MM.1S (cell line): ENCODE measurements around the gene OTUD1.

Source experiments
- DNase-seq: peaks from one replicate; pipeline ENCODE4 v3.0.0-alpha.2; 2015
- H2AFZ ChIP-seq: fragments of 300-600 bp; sonication (generic); 2 replicates; pipeline ENCODE4 v1.6.0; 2016; ENCODE audit warnings: antibody characterized with exemption, low read length
- H3F3A ChIP-seq: fragments of 300-600 bp; sonication (generic); 2 replicates; pipeline ENCODE4 v1.6.1; 2016; ENCODE audit warnings: mild to moderate bottlenecking, antibody characterized with exemption, low read length, moderate library complexity, mixed read lengths; ENCODE audit not compliant: insufficient read depth
- H3K27ac ChIP-seq: fragments of 300-600 bp; sonication (generic); 2 replicates; pipeline ENCODE4 v1.5.1; 2016; ENCODE audit warnings: mild to moderate bottlenecking, low read length
- H3K27me3 ChIP-seq: fragments of 300-600 bp; sonication (generic); replicated peaks from 2 replicates; pipeline ENCODE4 v1.6.0; 2016; ENCODE audit warnings: low read length; ENCODE audit not compliant: insufficient read depth
- H3K36me3 ChIP-seq: fragments of 300-600 bp; sonication (generic); replicated peaks from 2 replicates; pipeline ENCODE4 v1.6.1; 2016; ENCODE audit warnings: mild to moderate bottlenecking, low read length, mixed read lengths; ENCODE audit not compliant: insufficient read depth
- H3K4me1 ChIP-seq: fragments of 300-600 bp; sonication (generic); 2 replicates; pipeline ENCODE4 v1.6.1; 2016; ENCODE audit warnings: low read length, mixed read lengths
- H3K4me2 ChIP-seq: fragments of 300-600 bp; sonication (generic); 2 replicates; pipeline ENCODE4 v1.6.0; 2016; ENCODE audit warnings: low read depth, low read length
- H3K4me3 ChIP-seq: fragments of 300-600 bp; sonication (generic); 2 replicates; pipeline ENCODE4 v1.5.1; 2016; ENCODE audit warnings: low read length, mixed read lengths
- H3K79me2 ChIP-seq: fragments of 300-600 bp; sonication (generic); 2 replicates; pipeline ENCODE4 v1.6.1; 2016; ENCODE audit warnings: mixed run types, low read length, mixed read lengths
- H3K9ac ChIP-seq: fragments of 300-600 bp; sonication (generic); 2 replicates; pipeline ENCODE4 v1.6.1; 2016; ENCODE audit warnings: low read length, mixed read lengths
- H3K9me2 ChIP-seq: fragments of 300-600 bp; sonication (generic); replicated peaks from 2 replicates; pipeline ENCODE4 v1.6.1; 2016; ENCODE audit warnings: mild to moderate bottlenecking, low read length, mixed read lengths; ENCODE audit not compliant: insufficient read depth
- H3K9me3 ChIP-seq: fragments of 300-600 bp; sonication (generic); replicated peaks from 2 replicates; pipeline ENCODE4 v1.6.1; 2016; ENCODE audit warnings: mild to moderate bottlenecking, low read length, mixed read lengths; ENCODE audit not compliant: insufficient read depth
- H4K20me1 ChIP-seq: fragments of 300-600 bp; sonication (generic); 2 replicates; pipeline ENCODE4 v1.6.1; 2016; ENCODE audit warnings: mild to moderate bottlenecking, low read length, moderate library complexity, mixed read lengths; ENCODE audit not compliant: insufficient read depth
- CTCF ChIP-seq: fragments of 300-600 bp; sonication (generic); IDR thresholded peaks from 2 replicates; pipeline ENCODE4 v1.5.1; 2016; ENCODE audit warnings: antibody characterized with exemption, low read length, mixed read lengths
- EZH2 ChIP-seq: fragments of 300-600 bp; sonication (generic); optimal IDR thresholded peaks from 2 replicates; pipeline ENCODE3; 2017; ENCODE audit warnings: low read depth, mild to moderate bottlenecking, antibody characterized with exemption, low read length, mixed read lengths
- EZH2phosphoT487 ChIP-seq: fragments of 300-600 bp; sonication (generic); IDR thresholded peaks from 2 replicates; pipeline ENCODE4 v1.6.1; 2018; ENCODE audit warnings: antibody characterized with exemption, low read length

The OTUD1 gene

DNA sequence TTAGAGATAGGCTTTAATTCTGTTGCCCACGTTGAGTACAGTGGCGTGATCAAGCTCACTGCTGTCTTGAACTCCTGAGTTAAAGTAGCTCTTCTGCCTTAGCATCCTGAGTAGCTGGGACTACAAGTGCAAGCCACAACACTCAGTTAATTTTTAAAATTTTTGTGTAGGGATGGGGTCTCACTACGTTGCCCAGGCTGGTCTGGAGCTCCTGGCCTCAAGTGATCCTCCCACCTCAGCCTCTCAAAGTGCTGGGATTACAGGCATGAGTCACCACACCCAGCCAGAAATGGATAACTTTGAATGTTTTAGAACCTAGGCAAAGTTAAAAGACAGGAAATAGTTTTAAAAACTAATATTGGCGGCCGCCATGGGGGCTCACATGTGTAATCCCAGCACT, 43.9 kb upstream of the OTUD1 start:
- H3K4me3 ChIP-seq = no peak overlapping the region
- H3K9ac ChIP-seq = no peak overlapping the region
- no peaks in the 10 kb centered on the region for H3K79me2 ChIP-seq
- H3K4me2 ChIP-seq = no peak overlapping the region
- H2AFZ ChIP-seq = no peak overlapping the region
- H3K9me3 ChIP-seq = no peaks in the 10 kb centered on the region
- no peaks in the 10 kb centered on the region for H4K20me1 ChIP-seq
- no peaks in the 10 kb centered on the region for H3K36me3 ChIP-seq
- H3K27ac ChIP-seq = no peak overlapping the region
- no peak for DNase-seq
- H3K4me1 ChIP-seq = no peaks in the 10 kb centered on the region
- TF ChIP-seq CTCF = no peak
- TF ChIP-seq EZH2phosphoT487 = no peak
- no peak for TF ChIP-seq EZH2
- H3K27me3 ChIP-seq = no peaks in the 10 kb centered on the region
- H3F3A ChIP-seq = no peaks in the 10 kb centered on the region
- H3K9me2 ChIP-seq = no peaks in the 10 kb centered on the region

GRCh38 chr10:23396695-23397094, 42.2 kb upstream of the OTUD1 start:
- no peaks in the 10 kb centered on the region for H3K9me2 ChIP-seq
- no peak overlapping the region for H3K4me3 ChIP-seq
- H3F3A ChIP-seq = no peaks in the 10 kb centered on the region
- no peak overlapping the region for H3K9ac ChIP-seq
- no peaks in the 10 kb centered on the region for H3K79me2 ChIP-seq
- no peak overlapping the region for H2AFZ ChIP-seq
- H3K4me1 ChIP-seq = no peaks in the 10 kb centered on the region
- no peak overlapping the region for H3K4me2 ChIP-seq
- H4K20me1 ChIP-seq = no peaks in the 10 kb centered on the region
- TF ChIP-seq EZH2phosphoT487 = no peak
- no peak for TF ChIP-seq EZH2
- no peak for TF ChIP-seq CTCF
- H3K27me3 ChIP-seq = no peaks in the 10 kb centered on the region
- H3K27ac ChIP-seq = no peak overlapping the region
- DNase-seq = no peak
- H3K36me3 ChIP-seq = no peaks in the 10 kb centered on the region
- no peaks in the 10 kb centered on the region for H3K9me3 ChIP-seq

DNA sequence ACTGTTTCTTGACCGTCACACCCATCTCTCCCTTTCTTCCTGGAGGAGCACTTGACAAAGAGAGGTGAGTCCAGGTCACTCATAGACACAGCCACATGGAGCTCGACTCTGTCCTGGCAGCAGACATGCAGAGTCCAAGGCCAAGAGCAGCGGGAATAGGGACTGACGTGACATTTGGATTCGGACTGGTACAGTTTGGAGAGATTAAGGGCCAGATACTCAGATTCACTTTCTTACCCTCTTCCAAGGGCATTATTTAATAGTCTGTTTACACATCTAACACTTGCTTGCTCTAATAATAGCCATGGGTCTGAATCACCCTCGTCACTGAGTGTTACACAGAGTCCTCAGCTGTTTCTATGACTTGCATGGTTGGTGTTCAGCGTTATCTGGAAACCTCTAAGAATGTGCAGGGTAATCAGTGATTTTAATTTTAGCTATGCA, 39.2 kb upstream of the OTUD1 start:
- DNase-seq = no peak
- H3K36me3 ChIP-seq = no peaks in the 10 kb centered on the region
- H3K27me3 ChIP-seq = no peaks in the 10 kb centered on the region
- no peak overlapping the region for H3K27ac ChIP-seq
- no peaks in the 10 kb centered on the region for H4K20me1 ChIP-seq
- H3K4me1 ChIP-seq = no peaks in the 10 kb centered on the region
- no peak overlapping the region for H3K4me3 ChIP-seq
- H3K9me2 ChIP-seq = no peaks in the 10 kb centered on the region
- no peaks in the 10 kb centered on the region for H3K9me3 ChIP-seq
- no peak overlapping the region for H3K9ac ChIP-seq
- no peak for TF ChIP-seq CTCF
- TF ChIP-seq EZH2phosphoT487 = no peak
- no peak for TF ChIP-seq EZH2
- no peak overlapping the region for H3K4me2 ChIP-seq
- H3K79me2 ChIP-seq = no peaks in the 10 kb centered on the region
- H2AFZ ChIP-seq = no peak overlapping the region
- no peaks in the 10 kb centered on the region for H3F3A ChIP-seq
